Activated T-cell treated with anti-CD3 and anti-CD28 coated beads for 1 hour (primary cell): ENCODE measurements around the gene CDHR3.

Experiments
- DNase-seq: peaks from one replicate; pipeline ENCODE4 v3.0.0-alpha.2; 2020; ENCODE audit warnings: low read depth

CDHR3 gene

GRCh38 chr7:106026101-106026500 lies 63.0 kb downstream of the CDHR3 start:
- DNase-seq: no peak

GRCh38 chr7:106029451-106029850 lies 66.4 kb downstream of the CDHR3 start:
- DNase-seq: no peak

- no peak for DNase-seq
Measured at GRCh38 chr7:106029941-106030340, 66.9 kb downstream of the CDHR3 start.

- no peak for DNase-seq
Measured at GRCh38 chr7:106031300-106032035, 68.4 kb downstream of the CDHR3 start.

- no peak for DNase-seq
Measured at GRCh38 chr7:106032295-106032694, 69.2 kb downstream of the CDHR3 start.

GRCh38 chr7:106033735-106034134 lies 70.7 kb downstream of the CDHR3 start:
- DNase-seq: no peak

- no peak for DNase-seq
Measured at GRCh38 chr7:106034383-106034782, 71.3 kb downstream of the CDHR3 start.

- no peak for DNase-seq
Measured at GRCh38 chr7:106035568-106035967, 72.5 kb downstream of the CDHR3 start.

GRCh38 chr7:106036004-106036403 lies 72.9 kb downstream of the CDHR3 start:
- DNase-seq: no peak

- DNase-seq: no peak
Measured at GRCh38 chr7:106037489-106038176, 74.6 kb downstream of the CDHR3 start.

GRCh38 chr7:106038289-106038688 lies 75.2 kb downstream of the CDHR3 start:
- no peak for DNase-seq

GRCh38 chr7:106038916-106039315 lies 75.9 kb downstream of the CDHR3 start:
- DNase-seq: no peak

GRCh38 chr7:106039486-106040060 lies 76.5 kb downstream of the CDHR3 start:
- DNase-seq: no peak

GRCh38 chr7:106041140-106041717 lies 78.2 kb downstream of the CDHR3 start:
- DNase-seq: no peak

GRCh38 chr7:106042196-106042611 lies 79.1 kb downstream of the CDHR3 start:
- no peak for DNase-seq

GRCh38 chr7:106045139-106045538 lies 82.1 kb downstream of the CDHR3 start:
- no peak for DNase-seq

GRCh38 chr7:106045586-106045985 lies 82.5 kb downstream of the CDHR3 start:
- no peak for DNase-seq

GRCh38 chr7:106047184-106047583 lies 84.1 kb downstream of the CDHR3 start:
- DNase-seq: no peak

- no peak for DNase-seq
Measured at GRCh38 chr7:106047818-106048705, 85.0 kb downstream of the CDHR3 start.

- DNase-seq: no peak
Measured at GRCh38 chr7:106048706-106049020, 85.6 kb downstream of the CDHR3 start.

- DNase-seq: no peak
Measured at GRCh38 chr7:106049139-106049752, 86.2 kb downstream of the CDHR3 start.
